Measurements from ENCODE around the gene XPO6. TPM values are rescaled to one million over a fixed set of nuclear protein-coding genes. Genes with fewer than 3 reads are reported as not detected.
"Not testable (repeated sequence)": the region's sequence is repeated elsewhere in the genome, so short reads cannot be mapped to it uniquely, and the experiment has no call there.

The XPO6 gene
- polyA plus RNA-seq, 1 of the 3 experiments (the other 2 are of a cell fraction): 97.1 TPM

DNA sequence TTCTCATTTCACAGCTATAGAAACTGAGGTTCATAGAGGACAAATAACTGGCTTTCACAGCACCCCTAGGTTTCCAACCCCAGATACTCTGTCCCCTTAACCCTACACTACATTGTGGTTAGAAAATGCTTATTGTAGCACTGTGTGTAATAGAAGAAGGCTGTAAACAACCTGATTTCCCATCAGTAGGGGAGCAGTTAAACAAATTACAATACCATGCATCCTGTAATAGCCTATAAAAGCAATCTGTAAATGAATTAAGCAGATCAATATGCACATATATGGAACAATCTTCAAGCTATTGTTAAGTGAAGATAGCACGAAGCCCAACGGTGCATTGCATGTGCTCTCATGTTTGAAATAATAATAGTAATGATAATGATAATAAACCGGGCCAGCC lies 39.2 kb upstream of the XPO6 start (continued):
- TF ChIP-seq, protein P1, sequence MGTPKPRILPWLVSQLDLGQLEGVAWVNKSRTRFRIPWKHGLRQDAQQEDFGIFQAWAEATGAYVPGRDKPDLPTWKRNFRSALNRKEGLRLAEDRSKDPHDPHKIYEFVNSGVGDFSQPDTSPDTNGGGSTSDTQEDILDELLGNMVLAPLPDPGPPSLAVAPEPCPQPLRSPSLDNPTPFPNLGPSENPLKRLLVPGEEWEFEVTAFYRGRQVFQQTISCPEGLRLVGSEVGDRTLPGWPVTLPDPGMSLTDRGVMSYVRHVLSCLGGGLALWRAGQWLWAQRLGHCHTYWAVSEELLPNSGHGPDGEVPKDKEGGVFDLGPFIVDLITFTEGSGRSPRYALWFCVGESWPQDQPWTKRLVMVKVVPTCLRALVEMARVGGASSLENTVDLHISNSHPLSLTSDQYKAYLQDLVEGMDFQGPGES (IDR thresholded peaks at IDR 0.05; ENCODE audit: low read depth, low read length): no peak
- TF ChIP-seq MXI1 (IDR thresholded peaks at IDR 0.05; ENCODE audit: low read depth, low read length) (no peak), FOXM1 (IDR thresholded peaks at IDR 0.05; ENCODE audit: low read depth) (no peak)
- TF ChIP-seq, protein P2, sequence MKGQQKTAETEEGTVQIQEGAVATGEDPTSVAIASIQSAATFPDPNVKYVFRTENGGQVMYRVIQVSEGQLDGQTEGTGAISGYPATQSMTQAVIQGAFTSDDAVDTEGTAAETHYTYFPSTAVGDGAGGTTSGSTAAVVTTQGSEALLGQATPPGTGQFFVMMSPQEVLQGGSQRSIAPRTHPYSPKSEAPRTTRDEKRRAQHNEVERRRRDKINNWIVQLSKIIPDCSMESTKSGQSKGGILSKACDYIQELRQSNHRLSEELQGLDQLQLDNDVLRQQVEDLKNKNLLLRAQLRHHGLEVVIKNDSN (IDR thresholded peaks at IDR 0.05; ENCODE audit: borderline replicate concordance, low read depth): no peak

DNA sequence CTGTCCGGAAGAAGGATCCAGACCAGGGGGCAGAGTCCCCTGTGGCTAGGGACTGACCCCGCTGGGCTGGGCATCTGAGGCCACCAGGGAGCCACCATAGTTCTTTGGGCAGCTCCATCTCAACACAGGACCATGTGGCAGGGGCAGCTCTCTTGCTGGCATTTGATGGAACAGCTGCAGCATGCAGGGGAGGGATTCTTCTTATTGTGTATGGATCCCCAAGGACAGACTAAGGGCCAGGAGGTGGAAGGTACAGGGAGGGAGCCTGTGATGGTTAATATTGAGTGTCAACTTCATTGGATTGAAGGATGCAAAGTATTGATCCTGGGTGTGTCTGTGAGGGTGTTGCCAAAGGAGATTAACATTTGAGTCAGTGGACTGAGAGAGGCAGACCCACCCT lies 37.7 kb upstream of the XPO6 start:
- H2AFZ ChIP-seq (ENCODE audit: low read depth); H3K4me1 ChIP-seq (ENCODE audit: control insufficient read depth in 1 of 2, insufficient read depth in 2 of 2, low read depth in 1 of 2, low read length in 1 of 2); H3K79me2 ChIP-seq (ENCODE audit: insufficient read depth); H3K27me3 ChIP-seq (ENCODE audit: insufficient read depth); H3K9me3 ChIP-seq; POLR2A ChIA-PET; DNase-seq; CTCF ChIA-PET; H3K27ac ChIP-seq (ENCODE audit: low read depth in 2 of 2, low read length in 1 of 2); H3K4me3 ChIP-seq (ENCODE audit: low read depth in 2 of 2, low read length in 1 of 2); H3K36me3 ChIP-seq (replicated peaks in 1 of 2; ENCODE audit: control insufficient read depth in 1 of 2, insufficient read depth in 2 of 2, low read length in 1 of 2); H3K9ac ChIP-seq; H4K20me1 ChIP-seq (ENCODE audit: insufficient read depth); H3K9me2 ChIP-seq; H3F3A ChIP-seq (replicated peaks; ENCODE audit: insufficient read depth); H3K4me2 ChIP-seq: not testable (repeated sequence)
- WGBS (ENCODE audit: low lambda C conversion rate): 67% methylated on average over 2 of the region's 2 CpGs

DNA sequence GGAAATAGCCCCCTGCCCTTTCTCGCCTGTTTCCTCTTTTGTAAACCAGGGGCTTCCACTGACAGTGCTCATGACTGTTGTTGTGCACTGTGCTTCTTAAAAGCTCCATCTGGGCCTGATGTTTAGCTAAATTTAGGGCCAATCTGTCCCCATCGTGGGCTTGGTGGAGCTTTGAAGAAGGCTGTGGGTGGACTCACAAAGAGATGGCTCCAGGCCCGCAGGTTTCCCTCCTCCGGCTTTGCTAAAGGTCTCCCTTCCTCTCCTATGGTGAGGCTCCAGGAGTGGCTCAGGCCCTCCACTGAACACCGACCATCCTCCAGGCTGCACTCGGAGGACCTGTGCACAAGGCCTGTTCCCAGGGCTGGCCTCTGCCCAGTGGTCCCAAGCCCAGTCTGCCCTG lies 30.2 kb upstream of the XPO6 start:
- no peak overlapping the region for H3K4me2 ChIP-seq
- H3K27me3 ChIP-seq (ENCODE audit: insufficient read depth): no peaks in the 10 kb centered on the region
- H3K36me3 ChIP-seq (replicated peaks in 1 of 2; ENCODE audit: control insufficient read depth in 1 of 2, insufficient read depth in 2 of 2, low read length in 1 of 2): no peaks in the 10 kb centered on the region
- H3K79me2 ChIP-seq (ENCODE audit: insufficient read depth): no peaks in the 10 kb centered on the region
- no peaks in the 10 kb centered on the region for H3K9me3 ChIP-seq
- H3F3A ChIP-seq (replicated peaks; ENCODE audit: insufficient read depth): no peaks in the 10 kb centered on the region
- H3K9ac ChIP-seq: no peak overlapping the region
- WGBS (ENCODE audit: low lambda C conversion rate): 62% methylated on average over 4 of the region's 6 CpGs
- no peak for DNase-seq
- no peaks in the 10 kb centered on the region for H3K9me2 ChIP-seq
- H3K4me3 ChIP-seq (ENCODE audit: low read depth in 2 of 2, low read length in 1 of 2): no peak overlapping the region
- H3K27ac ChIP-seq (ENCODE audit: low read depth in 2 of 2, low read length in 1 of 2): no peak overlapping the region
- ChIA-PET CTCF (interaction anchor here (0.9 to 1.4 kb wide), 2 partner anchors 9 to 11 kb away, joined by 3 read pairs; no protein-coding TSS in a partner anchor), POLR2A (no interaction called here)
- H4K20me1 ChIP-seq (ENCODE audit: insufficient read depth): no peaks in the 10 kb centered on the region
- H3K4me1 ChIP-seq (ENCODE audit: control insufficient read depth in 1 of 2, insufficient read depth in 2 of 2, low read depth in 1 of 2, low read length in 1 of 2): no peaks in the 10 kb centered on the region
- H2AFZ ChIP-seq (ENCODE audit: low read depth): no peak overlapping the region
- TF ChIP-seq, protein P3, sequence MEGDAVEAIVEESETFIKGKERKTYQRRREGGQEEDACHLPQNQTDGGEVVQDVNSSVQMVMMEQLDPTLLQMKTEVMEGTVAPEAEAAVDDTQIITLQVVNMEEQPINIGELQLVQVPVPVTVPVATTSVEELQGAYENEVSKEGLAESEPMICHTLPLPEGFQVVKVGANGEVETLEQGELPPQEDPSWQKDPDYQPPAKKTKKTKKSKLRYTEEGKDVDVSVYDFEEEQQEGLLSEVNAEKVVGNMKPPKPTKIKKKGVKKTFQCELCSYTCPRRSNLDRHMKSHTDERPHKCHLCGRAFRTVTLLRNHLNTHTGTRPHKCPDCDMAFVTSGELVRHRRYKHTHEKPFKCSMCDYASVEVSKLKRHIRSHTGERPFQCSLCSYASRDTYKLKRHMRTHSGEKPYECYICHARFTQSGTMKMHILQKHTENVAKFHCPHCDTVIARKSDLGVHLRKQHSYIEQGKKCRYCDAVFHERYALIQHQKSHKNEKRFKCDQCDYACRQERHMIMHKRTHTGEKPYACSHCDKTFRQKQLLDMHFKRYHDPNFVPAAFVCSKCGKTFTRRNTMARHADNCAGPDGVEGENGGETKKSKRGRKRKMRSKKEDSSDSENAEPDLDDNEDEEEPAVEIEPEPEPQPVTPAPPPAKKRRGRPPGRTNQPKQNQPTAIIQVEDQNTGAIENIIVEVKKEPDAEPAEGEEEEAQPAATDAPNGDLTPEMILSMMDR (IDR thresholded peaks at IDR 0.05): no peak
- TF ChIP-seq RCOR1 (IDR thresholded peaks at IDR 0.05; ENCODE audit: low read length): no peak
- no peak for TF ChIP-seq RXRA (IDR thresholded peaks at IDR 0.05; ENCODE audit: borderline replicate concordance, low read depth)
- no peak for TF ChIP-seq CHD2 (IDR thresholded peaks at IDR 0.05; ENCODE audit: low read length, partially characterized antibody)
- TF ChIP-seq SMC3 (IDR thresholded peaks at IDR 0.05; ENCODE audit: low read depth, low read length): no peak
- TF ChIP-seq, protein P2 (IDR thresholded peaks at IDR 0.05; ENCODE audit: borderline replicate concordance, low read depth): no peak
- TF ChIP-seq, protein P4, sequence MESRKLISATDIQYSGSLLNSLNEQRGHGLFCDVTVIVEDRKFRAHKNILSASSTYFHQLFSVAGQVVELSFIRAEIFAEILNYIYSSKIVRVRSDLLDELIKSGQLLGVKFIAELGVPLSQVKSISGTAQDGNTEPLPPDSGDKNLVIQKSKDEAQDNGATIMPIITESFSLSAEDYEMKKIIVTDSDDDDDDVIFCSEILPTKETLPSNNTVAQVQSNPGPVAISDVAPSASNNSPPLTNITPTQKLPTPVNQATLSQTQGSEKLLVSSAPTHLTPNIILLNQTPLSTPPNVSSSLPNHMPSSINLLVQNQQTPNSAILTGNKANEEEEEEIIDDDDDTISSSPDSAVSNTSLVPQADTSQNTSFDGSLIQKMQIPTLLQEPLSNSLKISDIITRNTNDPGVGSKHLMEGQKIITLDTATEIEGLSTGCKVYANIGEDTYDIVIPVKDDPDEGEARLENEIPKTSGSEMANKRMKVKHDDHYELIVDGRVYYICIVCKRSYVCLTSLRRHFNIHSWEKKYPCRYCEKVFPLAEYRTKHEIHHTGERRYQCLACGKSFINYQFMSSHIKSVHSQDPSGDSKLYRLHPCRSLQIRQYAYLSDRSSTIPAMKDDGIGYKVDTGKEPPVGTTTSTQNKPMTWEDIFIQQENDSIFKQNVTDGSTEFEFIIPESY (IDR thresholded peaks at IDR 0.05; ENCODE audit: borderline replicate concordance, low read depth): no peak
- TF ChIP-seq TAF1 (IDR thresholded peaks at IDR 0.05; ENCODE audit: borderline replicate concordance, low read depth, low read length): no peak
- TF ChIP-seq NRF1 (IDR thresholded peaks at IDR 0.05; ENCODE audit: low read depth, low read length): no peak
- TF ChIP-seq, protein P5, sequence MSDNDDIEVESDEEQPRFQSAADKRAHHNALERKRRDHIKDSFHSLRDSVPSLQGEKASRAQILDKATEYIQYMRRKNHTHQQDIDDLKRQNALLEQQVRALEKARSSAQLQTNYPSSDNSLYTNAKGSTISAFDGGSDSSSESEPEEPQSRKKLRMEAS (IDR thresholded peaks at IDR 0.05; ENCODE audit: low read depth): no peak
- no peak for TF ChIP-seq JUND (IDR thresholded peaks at IDR 0.05)
- TF ChIP-seq, protein P1 (IDR thresholded peaks at IDR 0.05; ENCODE audit: low read depth, low read length): no peak
- no peak for TF ChIP-seq ELF1 (IDR thresholded peaks at IDR 0.05)
- no peak for TF ChIP-seq EZH2phosphoT487 (IDR thresholded peaks at IDR 0.05; ENCODE audit: borderline replicate concordance, low read depth)
- no peak for TF ChIP-seq RAD21 (IDR thresholded peaks at IDR 0.05; ENCODE audit: low read length)
